PC-3 (cell line): Measurements from ENCODE around the gene THADA.

Experiments
- CTCF ChIP-seq: fragments of 300-600 bp; sonication (generic); conservative IDR thresholded peaks from 2 replicates; pipeline ENCODE4 v1.5.1; 2017; ENCODE audit warnings: antibody characterized with exemption, low read depth, mild to moderate bottlenecking, low read length
- EZH2 ChIP-seq: fragments of 300-600 bp; sonication (generic); IDR thresholded peaks from one replicate; pipeline ENCODE4 v1.6.1; 2017; ENCODE audit warnings: antibody characterized with exemption, mild to moderate bottlenecking, low read length; ENCODE audit not compliant: unreplicated experiment

DNA sequence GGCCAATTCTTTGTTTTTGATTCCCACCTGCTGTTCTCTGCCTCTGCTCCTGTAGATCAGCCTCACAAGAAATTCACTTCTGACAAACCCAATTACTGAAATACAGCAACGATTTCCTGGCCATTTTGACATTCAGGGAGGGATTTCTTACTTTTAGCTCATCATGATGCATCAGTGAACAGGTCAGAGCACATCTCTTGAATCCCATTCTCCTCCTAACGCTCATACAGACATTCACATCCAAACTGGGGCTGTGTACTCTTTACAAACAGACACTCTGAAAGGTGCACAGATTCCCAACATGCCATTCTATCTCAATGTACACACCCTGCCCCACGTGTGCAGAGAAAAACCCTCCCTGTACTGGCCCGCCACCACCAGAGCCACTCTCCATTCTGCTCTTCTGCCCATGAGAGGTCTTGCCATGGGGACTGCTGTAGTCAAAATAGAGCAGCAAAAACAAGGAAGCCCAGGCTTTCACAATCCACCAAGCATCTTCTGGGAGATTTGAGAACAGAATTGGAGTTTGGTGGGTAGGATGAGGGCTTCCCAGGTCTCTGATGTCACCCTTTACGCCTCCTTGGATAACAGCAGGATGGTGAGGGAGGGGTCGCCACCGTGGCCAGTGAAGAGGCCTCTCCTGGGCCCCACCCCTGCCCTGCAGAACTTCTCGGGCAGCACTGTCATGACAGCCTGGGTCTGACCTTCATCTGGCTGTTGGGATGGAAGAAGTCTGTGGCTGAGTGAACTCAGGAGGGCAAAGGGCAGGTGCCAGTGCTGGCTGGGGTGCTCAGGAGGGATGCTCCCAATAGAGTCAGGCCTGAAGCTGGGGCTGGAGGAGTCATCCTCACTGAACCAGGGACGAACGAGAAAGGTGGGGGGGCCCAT, 327.5 kb downstream of the THADA start:
- TF ChIP-seq EZH2 (no peak), CTCF (no peak)
